Measurements from ENCODE around the gene ALDH1B1.
"Not testable (repeated sequence)": the region's sequence is repeated elsewhere in the genome, so short reads cannot be mapped to it uniquely, and the experiment has no call there.

Gene ALDH1B1

DNA sequence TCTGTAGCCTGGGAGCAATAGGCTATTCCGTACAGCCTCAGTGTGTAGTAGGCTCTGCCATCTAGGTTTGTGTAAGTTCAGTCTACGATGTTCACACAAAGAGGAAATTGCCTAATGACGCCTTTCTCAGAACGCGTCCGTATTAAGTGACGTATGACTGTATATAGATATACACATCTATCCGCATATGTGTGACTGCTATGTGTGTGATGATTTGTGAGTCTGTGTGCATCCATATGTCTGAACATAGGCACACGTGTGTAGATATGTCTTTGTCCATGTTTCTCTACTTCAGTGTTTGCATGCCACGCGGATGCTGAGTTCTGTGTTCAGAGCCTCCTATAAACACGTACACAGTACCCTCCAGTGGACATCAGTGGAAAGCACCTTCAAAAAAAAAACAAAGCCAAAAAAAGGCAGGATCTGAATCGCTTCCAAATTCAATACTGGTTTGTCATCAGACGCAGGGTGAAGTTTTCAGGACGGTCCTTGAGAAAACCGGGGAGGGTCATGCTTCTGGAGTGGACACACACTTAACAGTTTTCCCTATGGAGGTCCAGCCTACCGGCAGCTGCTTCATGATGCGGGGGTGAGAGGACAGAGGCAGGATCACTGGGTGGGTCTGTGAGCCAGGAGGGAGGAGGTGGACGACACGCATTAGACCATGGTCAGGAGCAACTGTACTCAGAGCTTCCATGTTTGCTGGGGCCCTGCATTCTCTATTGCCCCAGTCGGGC, 29.5 kb upstream of the ALDH1B1 start:
- DNase-seq, result peak; percentile 9

DNA sequence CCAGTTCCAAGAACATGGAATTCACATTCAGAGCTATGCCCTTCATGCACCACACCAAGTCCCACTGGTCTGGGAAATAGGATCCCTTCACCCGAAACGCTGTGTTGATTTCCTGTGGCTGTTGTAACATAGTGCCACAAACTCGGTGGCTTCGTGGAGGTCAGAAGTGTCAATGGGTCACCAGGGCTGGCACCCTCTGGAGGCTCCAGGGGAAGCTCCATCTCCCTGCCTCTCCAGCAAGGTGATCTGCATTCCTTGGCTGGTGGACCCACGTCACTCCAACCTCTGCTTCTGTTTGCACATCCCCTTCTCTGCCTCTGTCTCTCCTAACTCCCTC, 28.9 kb upstream of the ALDH1B1 start:
- DNase-seq, result no peak

DNA sequence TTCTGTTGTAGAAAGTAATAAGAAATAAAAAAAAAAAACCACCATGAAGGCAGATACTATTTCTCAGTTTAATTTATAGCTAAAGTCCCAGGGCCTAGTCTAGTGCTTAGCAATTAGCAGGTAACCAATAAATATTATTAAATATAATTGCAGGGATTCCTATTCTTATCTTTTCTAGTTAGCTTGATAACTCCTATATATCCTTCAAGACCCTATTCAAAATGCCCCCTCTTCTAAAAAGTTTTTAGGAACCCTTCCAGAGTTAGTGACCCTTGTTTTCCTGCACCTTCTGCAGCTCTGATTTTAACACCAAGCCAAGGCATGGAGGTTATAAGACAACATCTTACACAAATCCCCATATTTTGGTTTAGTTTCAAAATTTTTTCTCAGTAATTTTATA, 24.6 kb upstream of the ALDH1B1 start:
- no peak for DNase-seq

DNA sequence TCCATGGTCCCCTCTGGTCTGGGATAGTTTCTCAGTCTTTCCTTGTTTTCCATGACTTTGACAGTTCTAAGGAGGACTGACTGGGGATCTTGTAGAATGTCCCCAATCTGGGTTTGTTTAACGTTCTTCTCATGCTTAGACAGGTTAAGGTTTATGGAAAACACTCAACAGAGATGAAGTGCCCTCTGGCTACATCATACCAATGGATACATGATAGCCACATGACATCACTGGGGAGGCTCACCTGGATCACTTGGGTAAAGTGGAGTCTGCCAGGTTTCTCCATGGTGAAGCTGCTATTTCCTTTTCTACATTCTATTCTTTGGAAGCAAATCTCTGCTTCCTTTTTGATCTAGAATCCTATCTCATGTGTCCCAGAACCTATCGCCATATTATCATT, 23.8 kb upstream of the ALDH1B1 start:
- DNase-seq, result no peak

DNA sequence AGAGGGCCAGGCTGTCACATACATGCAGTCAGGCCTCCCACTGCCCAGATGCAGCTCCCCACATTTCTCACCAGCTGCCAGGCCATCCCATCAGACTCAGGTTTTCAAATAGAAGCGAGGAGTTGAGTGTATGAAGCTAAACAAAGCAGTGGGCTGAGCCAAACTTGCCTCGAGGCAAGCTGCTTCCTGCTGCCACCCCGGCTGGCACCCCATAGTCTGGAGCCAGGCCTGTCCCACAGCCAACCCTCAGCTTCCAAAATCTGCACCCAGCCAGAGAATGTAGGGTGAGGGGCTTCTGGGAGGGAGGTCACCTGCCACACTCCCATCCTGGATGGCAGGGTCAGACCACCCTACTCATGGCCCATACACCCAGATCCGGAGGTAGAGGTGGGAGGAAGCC, 22.3 kb upstream of the ALDH1B1 start:
- no peak for DNase-seq

DNA sequence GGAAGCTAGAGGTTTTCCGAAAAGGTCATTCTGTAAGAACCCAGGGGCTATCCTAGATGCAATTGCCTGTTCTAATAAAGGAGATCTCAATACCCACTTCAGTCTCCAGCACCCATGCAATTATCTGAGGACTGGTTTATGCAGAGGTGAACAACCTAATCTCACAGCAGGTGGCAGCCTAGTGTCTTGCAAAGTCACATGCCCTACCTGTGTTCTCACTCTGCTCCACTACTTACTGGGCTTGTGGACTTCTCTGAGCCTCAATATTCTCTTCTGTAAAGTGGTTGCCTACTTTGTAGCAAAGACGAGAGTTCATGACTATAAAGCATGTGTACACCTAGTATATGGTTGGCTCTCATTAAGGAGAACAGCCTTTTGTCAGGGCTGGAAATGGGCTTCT, 21.0 kb upstream of the ALDH1B1 start:
- no peak for DNase-seq

DNA sequence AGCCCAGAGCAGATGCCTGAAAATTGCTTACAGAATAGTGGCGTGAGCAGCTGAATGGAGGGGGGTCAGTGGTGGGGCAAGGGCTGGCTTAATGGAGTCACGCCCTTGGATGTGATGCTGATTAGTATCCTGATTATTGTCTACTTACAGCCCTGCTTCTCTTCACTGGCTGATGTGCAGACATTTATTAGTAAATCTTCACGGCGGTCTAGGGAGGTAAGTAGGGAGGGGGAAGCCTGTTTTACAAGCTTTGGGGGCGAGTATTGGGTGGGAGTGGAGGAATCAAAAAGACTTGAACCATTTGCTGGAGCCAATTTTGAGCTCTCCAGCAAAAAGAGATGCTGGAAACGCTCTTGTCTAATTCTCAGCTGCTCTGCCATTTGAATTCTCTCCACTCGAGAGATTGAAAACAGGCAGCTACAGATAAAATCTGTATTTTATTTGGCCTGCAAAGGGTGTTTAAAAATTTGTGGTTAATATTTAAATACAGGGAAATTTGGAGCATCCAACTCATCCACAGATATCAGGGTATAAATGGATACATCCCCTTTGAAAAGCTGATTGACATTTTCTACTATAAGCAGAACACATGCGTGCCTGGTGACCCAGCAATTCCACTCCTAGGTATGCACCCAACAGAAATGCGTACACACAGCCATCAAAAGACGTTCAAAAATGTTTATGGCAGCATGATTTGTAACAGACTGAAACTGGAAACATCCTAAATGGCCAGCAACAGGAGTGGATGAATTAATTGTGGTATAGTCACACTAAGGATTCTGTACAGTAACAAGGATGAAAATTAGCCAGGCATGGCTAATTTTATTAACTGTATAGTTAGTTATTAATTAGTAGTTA, 19.5 kb upstream of the ALDH1B1 start:
- DNase-seq, result no peak

DNA sequence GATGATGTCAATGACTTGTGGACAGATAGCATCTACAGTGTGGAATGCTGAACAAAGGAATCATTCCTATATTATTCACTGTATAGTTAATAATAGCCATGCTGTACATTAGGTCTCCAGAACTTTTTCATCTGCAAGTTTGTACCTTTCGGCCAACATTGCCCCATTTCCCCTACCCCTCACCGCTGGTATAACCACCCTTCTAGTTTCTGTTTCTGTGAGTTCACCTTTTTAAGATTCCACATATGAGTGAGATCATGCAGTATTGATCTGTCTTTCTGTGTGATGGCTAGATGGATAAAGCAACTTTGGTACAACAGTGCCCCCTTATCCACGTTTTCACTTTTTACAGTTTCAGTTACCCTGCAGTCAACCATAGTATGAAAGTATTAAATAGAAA, 18.8 kb upstream of the ALDH1B1 start:
- DNase-seq, result no peak

DNA sequence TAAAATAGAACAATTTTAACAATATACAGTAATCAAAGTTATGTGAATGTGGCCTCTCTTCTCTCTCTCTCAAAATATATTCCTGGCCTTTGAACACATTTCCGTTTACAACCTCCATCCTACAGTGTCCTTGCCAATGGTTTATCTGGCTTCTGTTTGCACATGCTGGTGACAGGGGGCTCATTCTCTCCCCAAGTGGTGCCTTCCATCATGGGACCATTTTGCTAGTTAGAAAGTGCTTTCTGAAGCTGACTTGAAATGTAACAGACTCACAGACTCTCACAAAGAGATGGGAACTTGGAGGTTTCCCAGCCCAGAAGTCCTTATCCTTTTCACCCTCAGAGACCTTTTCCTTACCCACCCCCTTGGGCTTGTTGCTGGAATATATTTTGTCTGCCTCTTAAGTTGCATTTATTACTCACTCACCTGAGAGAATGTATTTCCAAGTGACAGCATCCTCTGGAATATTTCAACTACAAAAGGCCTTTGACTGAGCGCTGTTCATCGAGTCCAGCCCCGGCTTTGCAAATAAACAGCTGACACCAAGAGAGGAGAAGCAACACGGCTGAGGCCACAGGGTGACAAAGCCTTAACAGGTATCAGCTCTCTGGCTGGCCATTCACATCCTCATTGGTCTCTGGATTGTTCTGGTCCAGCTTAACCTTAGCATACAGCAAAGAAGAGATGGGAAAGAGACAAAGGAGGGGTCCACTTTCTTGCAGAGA, 17.5 kb upstream of the ALDH1B1 start:
- DNase-seq, result no peak

DNA sequence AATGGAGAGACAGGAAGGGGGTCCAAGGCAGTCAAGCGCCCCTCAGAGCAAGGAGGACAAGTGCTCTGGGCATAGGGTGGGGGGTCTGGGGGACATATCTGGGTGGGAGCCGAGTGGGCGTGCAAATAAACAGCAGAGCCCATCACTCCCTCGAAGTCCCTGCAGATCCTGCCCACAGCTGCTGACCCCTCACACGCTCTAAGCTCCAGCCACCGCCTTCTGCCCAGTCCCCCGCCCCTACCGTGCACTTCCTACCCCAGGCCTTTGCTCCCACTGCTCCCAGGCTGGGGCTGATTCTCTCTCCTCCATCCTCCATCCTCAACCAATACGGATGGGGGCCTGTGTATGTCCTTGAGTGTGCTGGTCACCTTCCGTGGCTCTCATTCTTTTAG, 16.9 kb upstream of the ALDH1B1 start:
- no peak for DNase-seq

DNA sequence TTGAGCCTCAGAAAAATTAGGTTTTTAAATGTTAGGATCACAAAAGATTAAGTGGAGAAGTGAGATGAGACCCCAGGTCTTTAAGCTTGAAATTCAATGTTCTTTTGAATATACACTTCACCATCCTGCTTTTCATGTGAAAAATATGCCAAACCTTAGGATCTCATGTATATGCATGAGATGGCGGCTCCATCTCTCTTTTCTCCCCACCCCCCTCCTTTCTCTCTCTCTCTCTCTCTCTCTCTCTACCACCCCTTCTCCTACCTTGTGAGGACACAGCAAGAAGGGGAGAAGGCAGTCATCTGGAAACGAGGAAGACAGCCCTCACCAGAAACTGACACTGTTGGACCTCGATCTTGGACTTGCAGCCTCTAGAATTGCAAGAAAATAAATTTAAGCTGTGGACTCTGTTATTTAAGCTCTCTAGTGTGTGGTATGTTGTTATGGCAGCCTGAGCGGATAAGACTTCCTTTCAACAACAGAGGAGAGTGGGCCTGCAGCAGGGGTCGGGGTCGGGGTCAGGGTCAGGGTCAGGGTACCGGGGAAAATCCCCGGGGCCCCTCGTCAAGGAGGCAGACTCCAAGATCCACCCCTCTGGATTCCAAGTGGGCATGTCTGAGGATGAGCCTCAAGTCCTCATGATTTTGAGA, 16.4 kb upstream of the ALDH1B1 start:
- no peak for DNase-seq

DNA sequence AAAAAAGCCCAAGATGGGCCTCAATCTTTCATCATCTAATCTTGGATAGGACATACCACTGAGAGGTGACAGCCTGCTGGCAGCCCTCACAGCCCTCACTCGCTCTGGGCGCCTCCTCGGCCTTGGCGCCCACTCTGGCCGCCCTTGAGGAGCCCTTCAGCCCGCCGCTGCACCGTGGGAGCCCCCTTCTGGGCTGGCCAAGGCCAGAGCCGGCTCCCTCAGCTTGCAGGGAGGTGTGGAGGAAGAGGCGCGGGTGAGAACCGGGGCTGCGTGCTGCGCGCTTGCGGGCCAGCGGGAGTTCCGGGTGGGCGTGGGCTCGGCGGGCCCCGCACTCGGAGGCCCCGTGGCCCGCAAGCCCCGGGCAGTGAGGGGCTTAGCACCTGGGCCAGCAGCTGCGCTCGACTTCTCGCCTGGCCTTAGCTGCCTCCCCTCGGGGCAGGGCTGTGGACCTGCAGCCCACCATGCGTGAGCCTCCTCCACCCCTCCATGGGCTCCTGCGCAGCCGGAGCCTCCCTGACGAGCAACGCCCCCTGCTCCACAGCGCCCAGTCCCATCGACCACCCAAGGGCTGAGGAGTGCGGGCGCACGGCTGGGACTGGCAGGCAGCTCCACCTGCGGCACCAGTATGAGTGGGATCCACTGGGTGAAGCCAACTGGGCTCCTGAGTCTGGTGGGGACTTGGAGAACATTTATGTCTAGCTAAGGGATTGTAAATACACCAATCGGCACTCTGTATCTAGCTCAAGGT, 15.0 kb upstream of the ALDH1B1 start:
- DNase-seq, result not testable (repeated sequence)

DNA sequence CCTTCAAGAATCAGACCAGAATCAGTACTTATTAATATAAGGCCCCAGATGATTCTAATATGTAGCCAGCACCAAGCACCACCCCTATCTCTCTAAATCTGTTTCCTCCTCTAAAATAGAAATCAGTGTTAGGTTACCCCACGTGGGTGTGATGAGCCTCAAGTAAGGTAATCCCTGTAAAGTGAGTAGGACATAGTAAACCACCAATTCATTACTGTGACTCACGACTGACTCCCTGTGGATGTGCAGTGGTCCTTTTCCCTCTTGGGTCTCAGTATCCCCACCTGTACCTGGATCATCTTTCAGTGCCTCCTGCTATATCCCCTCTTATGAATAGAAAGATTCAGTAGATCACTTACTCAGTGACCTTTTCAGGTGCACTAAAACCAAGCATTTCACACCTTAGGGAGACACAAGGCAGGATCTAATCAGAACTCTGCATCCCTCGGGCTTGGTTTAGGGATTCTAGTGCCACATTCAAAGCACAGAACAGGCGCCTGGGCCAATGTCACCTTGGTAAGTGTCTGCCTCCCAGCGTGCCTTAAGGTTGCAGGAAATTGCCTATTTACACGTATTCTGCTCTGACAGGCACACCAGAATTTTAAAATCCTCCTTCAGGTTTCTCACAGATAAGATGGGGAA, 12.2 kb upstream of the ALDH1B1 start:
- DNase-seq, result no peak

DNA sequence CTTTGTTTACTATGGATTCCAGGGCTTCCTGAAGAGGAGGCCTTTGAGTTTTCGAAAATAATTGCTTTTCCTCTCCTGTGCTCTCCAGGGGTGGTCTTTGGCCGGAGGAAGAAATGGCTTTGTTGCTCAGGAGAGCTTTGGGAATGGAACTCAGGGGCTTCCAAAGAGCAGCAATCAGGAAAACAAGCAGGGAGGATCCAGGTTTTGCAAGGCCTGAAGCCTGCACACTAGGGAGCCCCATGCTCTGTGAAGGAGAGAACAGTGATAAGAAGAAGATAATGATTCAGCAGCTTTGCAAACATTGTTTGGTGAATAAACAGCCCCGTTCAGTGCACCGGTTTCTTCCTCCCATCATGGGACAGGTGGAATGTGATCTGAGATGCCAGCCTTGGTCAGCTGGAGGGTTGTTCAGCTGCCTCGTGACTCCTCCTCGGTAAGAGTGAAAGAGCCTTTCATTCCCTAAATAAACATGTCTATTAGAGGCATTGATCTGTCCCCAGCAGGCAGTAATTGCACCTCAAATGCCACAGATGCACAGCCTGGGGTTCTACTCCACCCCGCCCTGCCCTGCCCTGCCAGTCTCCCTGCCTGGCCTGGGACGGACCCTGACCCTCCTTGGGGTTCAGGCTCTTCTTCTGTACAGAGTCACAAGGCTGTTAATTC, 11.5 kb upstream of the ALDH1B1 start:
- no peak for DNase-seq

DNA sequence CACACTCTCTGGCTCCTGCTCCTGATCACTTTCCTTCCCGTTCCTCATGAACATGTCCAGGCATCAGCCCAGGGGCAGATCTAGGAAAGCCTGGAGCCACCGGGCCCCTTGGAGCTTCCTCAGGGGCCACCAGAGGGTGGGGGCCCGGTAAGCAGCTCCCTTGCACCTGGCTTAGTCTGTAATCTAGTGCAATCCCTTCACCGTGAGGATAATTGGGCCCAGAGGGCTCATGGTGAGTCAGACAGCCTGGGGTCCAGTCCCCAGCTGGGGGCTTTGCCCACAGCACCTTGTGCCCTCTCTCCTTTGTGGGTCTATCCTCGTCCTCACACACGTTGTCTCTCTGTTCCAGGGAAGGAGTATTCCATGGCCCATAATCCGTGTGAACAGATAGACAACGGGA, 10.4 kb upstream of the ALDH1B1 start:
- no peak for DNase-seq

DNA sequence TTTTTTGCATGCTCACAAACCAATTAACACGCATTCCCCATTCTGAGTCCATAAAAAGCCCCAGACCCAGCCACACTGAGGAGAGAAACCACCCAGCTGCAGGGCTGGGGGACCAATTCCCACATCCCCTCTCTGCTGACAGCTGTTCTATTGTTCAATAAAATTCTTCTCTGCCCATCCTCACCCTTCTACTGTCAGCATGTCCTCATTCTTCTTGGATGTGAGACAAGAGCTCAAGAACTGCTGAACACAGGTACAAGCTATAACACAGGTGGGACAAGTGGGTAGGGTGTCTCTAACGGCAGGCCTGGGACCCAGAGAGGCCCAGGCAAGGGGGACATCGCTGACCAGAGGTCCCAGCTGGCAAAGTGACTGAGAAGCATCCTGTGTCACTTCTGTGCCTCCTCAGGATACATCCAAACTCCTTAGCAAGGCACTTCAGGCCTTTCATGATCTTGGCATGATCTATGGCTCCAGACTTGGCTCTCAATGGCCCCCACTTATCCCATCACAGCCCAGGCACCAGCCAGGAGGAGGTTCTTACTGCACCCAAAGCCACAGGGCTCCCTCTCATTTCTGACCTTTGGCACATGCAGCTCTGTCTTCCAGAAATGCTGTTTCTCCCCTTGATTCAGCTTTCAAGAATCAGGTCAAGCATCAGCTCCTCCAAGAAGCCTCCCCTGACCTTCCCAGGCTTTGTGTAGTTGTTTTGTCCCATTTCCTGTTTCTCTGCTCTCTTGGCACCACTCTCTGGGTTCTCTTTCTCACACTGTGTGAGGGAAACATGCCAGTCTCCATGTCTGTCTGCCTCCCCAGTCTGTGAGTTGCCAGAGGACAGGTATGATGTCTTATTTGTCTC, 7.3 kb upstream of the ALDH1B1 start:
- DNase-seq, result no peak

DNA sequence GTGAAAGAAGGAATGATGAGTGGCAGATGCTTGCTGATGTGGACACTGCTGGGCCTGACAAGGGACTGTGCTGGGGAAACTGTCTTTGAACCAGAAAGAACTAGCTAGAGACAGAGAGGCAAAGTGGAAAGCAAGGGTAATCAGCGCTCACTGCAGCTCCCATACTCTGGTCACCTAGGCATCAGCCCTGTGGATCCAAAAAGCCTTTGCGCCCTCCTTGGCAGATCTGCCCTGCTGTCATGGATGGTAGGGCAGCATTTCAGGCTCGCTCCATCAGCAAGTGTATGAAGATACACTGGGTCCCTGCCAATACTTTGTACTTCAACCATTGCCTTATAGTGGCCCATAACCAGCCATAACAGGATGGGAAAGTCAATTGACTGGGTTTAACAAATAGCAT, 6.6 kb upstream of the ALDH1B1 start:
- no peak for DNase-seq

DNA sequence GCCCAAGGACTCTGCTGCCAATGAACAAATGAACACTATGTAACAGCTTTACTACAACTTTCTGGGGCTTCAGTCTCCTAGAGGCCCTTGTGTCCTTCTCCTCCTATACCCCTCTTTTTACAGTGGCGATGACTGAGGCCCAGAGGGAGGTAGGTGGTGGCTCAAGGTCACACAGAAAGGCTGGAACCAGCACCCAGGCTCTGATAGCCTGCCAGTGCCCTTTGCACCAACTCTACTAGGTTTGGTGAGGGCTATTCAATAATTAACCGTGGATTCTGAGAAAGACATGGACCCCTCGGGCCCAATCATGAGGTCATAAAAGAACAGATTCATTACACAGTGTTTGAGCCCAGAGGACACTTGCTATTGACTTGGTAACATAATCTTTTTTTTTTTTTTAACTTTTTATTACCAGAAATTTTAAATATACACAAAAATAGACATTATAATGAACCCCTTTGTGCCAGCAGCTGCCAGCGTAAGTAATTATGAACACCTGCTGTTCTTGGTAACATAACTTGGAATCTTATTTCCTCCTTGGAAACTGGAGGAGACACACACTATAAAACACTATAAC, 6.1 kb upstream of the ALDH1B1 start:
- DNase-seq, result no peak

DNA sequence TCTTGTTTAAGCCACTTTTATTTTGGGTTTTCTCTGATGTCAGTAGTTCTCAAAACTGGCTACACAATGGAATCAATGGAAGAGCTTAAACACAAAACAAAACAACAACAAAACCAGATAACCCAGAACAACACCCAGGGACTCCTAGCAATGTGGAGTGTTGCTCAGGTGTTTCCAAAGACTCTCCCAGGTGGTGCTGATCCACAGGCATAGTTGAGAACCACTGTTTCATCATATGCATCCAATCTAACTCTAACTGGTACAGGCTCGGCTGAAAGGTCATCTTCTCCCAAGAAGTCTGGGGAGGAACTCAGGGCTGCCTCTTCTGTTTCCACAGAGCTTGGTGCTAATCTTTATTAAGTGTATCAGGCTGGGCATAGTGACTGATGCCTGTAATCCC, 5.4 kb upstream of the ALDH1B1 start:
- no peak for DNase-seq

DNA sequence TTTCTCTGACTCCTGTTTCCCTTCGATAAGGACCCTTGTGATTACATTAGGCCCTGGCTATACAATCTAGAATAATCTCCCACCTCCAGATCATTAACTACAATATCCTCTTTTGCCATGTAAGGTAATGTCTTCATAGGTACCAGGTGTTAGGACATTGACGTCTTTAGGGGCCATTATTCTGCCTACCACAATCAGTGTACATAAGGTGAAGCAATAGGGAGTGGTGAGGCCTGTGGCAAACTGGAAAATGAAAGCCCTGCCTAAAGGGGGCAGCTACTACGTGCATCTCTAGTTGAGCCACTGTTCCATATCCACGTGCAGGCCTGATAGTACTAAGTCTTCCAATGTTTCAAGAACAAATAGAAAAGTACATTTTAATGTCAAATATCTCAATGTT, 4.8 kb upstream of the ALDH1B1 start:
- no peak for DNase-seq

Data from NCI-H226 (cell line).